ENCODE data around the gene RAX.

The RAX gene

GRCh38 chr18:59305295-59305694 lies 32.0 kb upstream of the RAX start:
- ChIA-PET CTCF (interaction anchor here (1.2 kb wide), 1 partner anchor 95 kb away, joined by 3 read pairs; no protein-coding TSS in a partner anchor), POLR2A (no interaction called here)
- Histone ChIP-seq H3K27me3 (replicated peaks in 2 of 5; ENCODE audit: control insufficient read depth in 4 of 5, insufficient read depth in 5 of 5, low read length in 4 of 5) (peaks cover 7 to 41% (median 19%) of the 10 kb centered on the region in 5 experiments), H3K36me3 (ENCODE audit: control insufficient read depth in 4 of 4, insufficient read depth in 4 of 4, low read length in 3 of 4) (no peaks in the 10 kb centered on the region), H3K4me1 (ENCODE audit: control extremely low read depth in 1 of 4, control insufficient read depth in 4 of 4, insufficient read depth in 4 of 4, low read length in 3 of 4) (peaks cover 0 to 9% (median 5%) of the 10 kb centered on the region in 4 experiments), H3K9me3 (ENCODE audit: control extremely low read depth in 1 of 5, control insufficient read depth in 4 of 5, insufficient read depth in 2 of 5, low read depth in 1 of 5, low read length in 4 of 5) (no peaks in the 10 kb centered on the region), H3K27ac (ENCODE audit: insufficient read depth in 1 of 2, low read depth in 1 of 2, low read length in 2 of 2, poor library complexity in 1 of 2, severe bottlenecking in 2 of 2) (no peak overlapping the region), H3K4me3 (ENCODE audit: control insufficient read depth in 1 of 7, extremely low read depth in 1 of 7, insufficient read depth in 4 of 7, low read depth in 2 of 7, low read length in 6 of 7) (no peak overlapping the region)
- no peak for DNase-seq
- WGBS (ENCODE audit: insufficient coverage), result 61% methylated on average over 3 of the region's 4 CpGs

- DNase-seq, result no peak
- WGBS (ENCODE audit: insufficient coverage), result 89% methylated on average over 4 of the region's 9 CpGs
- ChIA-PET CTCF (interaction anchor here (1.2 to 2.3 kb wide), 3 partner anchors 13 to 99 kb away, joined by 3 to 11 read pairs (median 8); no protein-coding TSS in a partner anchor), POLR2A (no interaction called here)
- peaks cover 0 to 7% (median 4%) of the 10 kb centered on the region in 4 experiments for H3K4me1 ChIP-seq (ENCODE audit: control extremely low read depth in 1 of 4, control insufficient read depth in 4 of 4, insufficient read depth in 4 of 4, low read length in 3 of 4)
- H3K27me3 ChIP-seq (replicated peaks in 2 of 5; ENCODE audit: control insufficient read depth in 4 of 5, insufficient read depth in 5 of 5, low read length in 4 of 5), result peaks cover 2 to 28% (median 19%) of the 10 kb centered on the region in 5 experiments
- H3K4me3 ChIP-seq (ENCODE audit: control insufficient read depth in 1 of 7, extremely low read depth in 1 of 7, insufficient read depth in 4 of 7, low read depth in 2 of 7, low read length in 6 of 7), result no peak overlapping the region
- no peak overlapping the region for H3K27ac ChIP-seq (ENCODE audit: insufficient read depth in 1 of 2, low read depth in 1 of 2, low read length in 2 of 2, poor library complexity in 1 of 2, severe bottlenecking in 2 of 2)
- no peaks in the 10 kb centered on the region for H3K9me3 ChIP-seq (ENCODE audit: control extremely low read depth in 1 of 5, control insufficient read depth in 4 of 5, insufficient read depth in 2 of 5, low read depth in 1 of 5, low read length in 4 of 5)
- H3K36me3 ChIP-seq (ENCODE audit: control insufficient read depth in 4 of 4, insufficient read depth in 4 of 4, low read length in 3 of 4), result no peaks in the 10 kb centered on the region
Measured at GRCh38 chr18:59303656-59304195, 30.5 kb upstream of the RAX start.

GRCh38 chr18:59303006-59303405 lies 29.8 kb upstream of the RAX start:
- POLR2A ChIA-PET, result no interaction called here
- CTCF ChIA-PET, result interaction anchor here (1.1 to 2.3 kb wide), 6 partner anchors 12 to 100 kb away, joined by 3 to 11 read pairs (median 3); no protein-coding TSS in a partner anchor
- Histone ChIP-seq H3K4me3 (ENCODE audit: control insufficient read depth in 1 of 7, extremely low read depth in 1 of 7, insufficient read depth in 4 of 7, low read depth in 2 of 7, low read length in 6 of 7) (no peak overlapping the region), H3K27me3 (replicated peaks in 2 of 5; ENCODE audit: control insufficient read depth in 4 of 5, insufficient read depth in 5 of 5, low read length in 4 of 5) (peaks cover 2 to 23% (median 17%) of the 10 kb centered on the region in 5 experiments), H3K9me3 (ENCODE audit: control extremely low read depth in 1 of 5, control insufficient read depth in 4 of 5, insufficient read depth in 2 of 5, low read depth in 1 of 5, low read length in 4 of 5) (no peaks in the 10 kb centered on the region), H3K4me1 (ENCODE audit: control extremely low read depth in 1 of 4, control insufficient read depth in 4 of 4, insufficient read depth in 4 of 4, low read length in 3 of 4) (peaks cover 0 to under 1% (median under 1%) of the 10 kb centered on the region in 4 experiments), H3K27ac (ENCODE audit: insufficient read depth in 1 of 2, low read depth in 1 of 2, low read length in 2 of 2, poor library complexity in 1 of 2, severe bottlenecking in 2 of 2) (no peak overlapping the region), H3K36me3 (ENCODE audit: control insufficient read depth in 4 of 4, insufficient read depth in 4 of 4, low read length in 3 of 4) (no peaks in the 10 kb centered on the region)
- no CpG with 5 or more reads among the region's 2 CpGs for WGBS (ENCODE audit: insufficient coverage)
- no peak for DNase-seq

GRCh38 chr18:59301929-59302328 lies 28.7 kb upstream of the RAX start:
- Histone ChIP-seq H3K4me3 (ENCODE audit: control insufficient read depth in 1 of 7, extremely low read depth in 1 of 7, insufficient read depth in 4 of 7, low read depth in 2 of 7, low read length in 6 of 7) (no peak overlapping the region), H3K9me3 (ENCODE audit: control extremely low read depth in 1 of 5, control insufficient read depth in 4 of 5, insufficient read depth in 2 of 5, low read depth in 1 of 5, low read length in 4 of 5) (no peaks in the 10 kb centered on the region), H3K27ac (ENCODE audit: insufficient read depth in 1 of 2, low read depth in 1 of 2, low read length in 2 of 2, poor library complexity in 1 of 2, severe bottlenecking in 2 of 2) (no peak overlapping the region), H3K27me3 (replicated peaks in 2 of 5; ENCODE audit: control insufficient read depth in 4 of 5, insufficient read depth in 5 of 5, low read length in 4 of 5) (peaks cover 2 to 18% (median 11%) of the 10 kb centered on the region in 5 experiments), H3K4me1 (ENCODE audit: control extremely low read depth in 1 of 4, control insufficient read depth in 4 of 4, insufficient read depth in 4 of 4, low read length in 3 of 4) (no peaks in the 10 kb centered on the region), H3K36me3 (ENCODE audit: control insufficient read depth in 4 of 4, insufficient read depth in 4 of 4, low read length in 3 of 4) (no peaks in the 10 kb centered on the region)
- WGBS (ENCODE audit: insufficient coverage), result 100% methylated on average over 2 of the region's 4 CpGs
- CTCF ChIA-PET, result interaction anchor here (1.2 to 2.5 kb wide), 4 partner anchors 8 to 101 kb away, joined by 3 to 8 read pairs (median 6); no protein-coding TSS in a partner anchor
- no peak for DNase-seq
- POLR2A ChIA-PET, result no interaction called here

- no peaks in the 10 kb centered on the region for H3K4me1 ChIP-seq (ENCODE audit: control extremely low read depth in 1 of 4, control insufficient read depth in 4 of 4, insufficient read depth in 4 of 4, low read length in 3 of 4)
- WGBS (ENCODE audit: insufficient coverage), result 96% methylated on average over 2 of the region's 3 CpGs
- H3K27me3 ChIP-seq (replicated peaks in 2 of 5; ENCODE audit: control insufficient read depth in 4 of 5, insufficient read depth in 5 of 5, low read length in 4 of 5), result peaks cover 0 to 16% (median 11%) of the 10 kb centered on the region in 5 experiments
- DNase-seq, result no peak
- ChIA-PET CTCF (interaction anchor here (0.9 to 2.5 kb wide), 3 partner anchors 9 to 102 kb away, joined by 3 to 8 read pairs (median 4); no protein-coding TSS in a partner anchor), POLR2A (no interaction called here)
- no peak overlapping the region for H3K4me3 ChIP-seq (ENCODE audit: control insufficient read depth in 1 of 7, extremely low read depth in 1 of 7, insufficient read depth in 4 of 7, low read depth in 2 of 7, low read length in 6 of 7)
- H3K36me3 ChIP-seq (ENCODE audit: control insufficient read depth in 4 of 4, insufficient read depth in 4 of 4, low read length in 3 of 4), result no peaks in the 10 kb centered on the region
- no peak overlapping the region for H3K27ac ChIP-seq (ENCODE audit: insufficient read depth in 1 of 2, low read depth in 1 of 2, low read length in 2 of 2, poor library complexity in 1 of 2, severe bottlenecking in 2 of 2)
- H3K9me3 ChIP-seq (ENCODE audit: control extremely low read depth in 1 of 5, control insufficient read depth in 4 of 5, insufficient read depth in 2 of 5, low read depth in 1 of 5, low read length in 4 of 5), result no peaks in the 10 kb centered on the region
Measured at GRCh38 chr18:59300676-59301285, 27.5 kb upstream of the RAX start.

GRCh38 chr18:59298871-59299270 lies 25.6 kb upstream of the RAX start:
- POLR2A ChIA-PET, result no interaction called here
- H3K9me3 ChIP-seq (ENCODE audit: control extremely low read depth in 1 of 5, control insufficient read depth in 4 of 5, insufficient read depth in 2 of 5, low read depth in 1 of 5, low read length in 4 of 5), result no peaks in the 10 kb centered on the region
- CTCF ChIA-PET, result interaction anchor here (1.0 to 1.9 kb wide), 3 partner anchors 31 to 103 kb away, joined by 3 to 5 read pairs (median 4); no protein-coding TSS in a partner anchor
- no peak for DNase-seq
- H3K36me3 ChIP-seq (ENCODE audit: control insufficient read depth in 4 of 4, insufficient read depth in 4 of 4, low read length in 3 of 4), result no peaks in the 10 kb centered on the region
- no peak overlapping the region for H3K27ac ChIP-seq (ENCODE audit: insufficient read depth in 1 of 2, low read depth in 1 of 2, low read length in 2 of 2, poor library complexity in 1 of 2, severe bottlenecking in 2 of 2)
- 97% methylated on average over 6 of the region's 8 CpGs for WGBS (ENCODE audit: insufficient coverage)
- H3K27me3 ChIP-seq (replicated peaks in 2 of 5; ENCODE audit: control insufficient read depth in 4 of 5, insufficient read depth in 5 of 5, low read length in 4 of 5), result peaks cover 0 to 16% (median 10%) of the 10 kb centered on the region in 5 experiments
- no peak overlapping the region for H3K4me3 ChIP-seq (ENCODE audit: control insufficient read depth in 1 of 7, extremely low read depth in 1 of 7, insufficient read depth in 4 of 7, low read depth in 2 of 7, low read length in 6 of 7)
- H3K4me1 ChIP-seq (ENCODE audit: control extremely low read depth in 1 of 4, control insufficient read depth in 4 of 4, insufficient read depth in 4 of 4, low read length in 3 of 4), result no peaks in the 10 kb centered on the region

GRCh38 chr18:59293317-59293716 lies 20.1 kb upstream of the RAX start:
- peaks cover 2 to 24% (median 7%) of the 10 kb centered on the region in 5 experiments for H3K27me3 ChIP-seq (replicated peaks in 2 of 5; ENCODE audit: control insufficient read depth in 4 of 5, insufficient read depth in 5 of 5, low read length in 4 of 5)
- DNase-seq, result no peak
- ChIA-PET CTCF (interaction anchor here (0.9 to 1.3 kb wide), 2 partner anchors 20 to 23 kb away, joined by 3 to 4 read pairs; partner anchors contain the start of gene RAX), POLR2A (no interaction called here)
- no peak overlapping the region for H3K27ac ChIP-seq (ENCODE audit: insufficient read depth in 1 of 2, low read depth in 1 of 2, low read length in 2 of 2, poor library complexity in 1 of 2, severe bottlenecking in 2 of 2)
- no peaks in the 10 kb centered on the region for H3K36me3 ChIP-seq (ENCODE audit: control insufficient read depth in 4 of 4, insufficient read depth in 4 of 4, low read length in 3 of 4)
- no peaks in the 10 kb centered on the region for H3K9me3 ChIP-seq (ENCODE audit: control extremely low read depth in 1 of 5, control insufficient read depth in 4 of 5, insufficient read depth in 2 of 5, low read depth in 1 of 5, low read length in 4 of 5)
- no peak overlapping the region for H3K4me3 ChIP-seq (ENCODE audit: control insufficient read depth in 1 of 7, extremely low read depth in 1 of 7, insufficient read depth in 4 of 7, low read depth in 2 of 7, low read length in 6 of 7)
- no peaks in the 10 kb centered on the region for H3K4me1 ChIP-seq (ENCODE audit: control extremely low read depth in 1 of 4, control insufficient read depth in 4 of 4, insufficient read depth in 4 of 4, low read length in 3 of 4)

All from common myeloid progenitor, CD34-positive (primary cell).